GM04504 (cell line): ENCODE results near the gene HAPSTR1.

Experiments used
- DNase-seq: peaks from one replicate; pipeline ENCODE4 v3.0.0-alpha.2; 2012; ENCODE audit warnings: low read depth

The HAPSTR1 gene

GRCh38 chr16:9123401-9123800, 32.0 kb downstream of the HAPSTR1 start:
- DNase-seq = no peak

DNA sequence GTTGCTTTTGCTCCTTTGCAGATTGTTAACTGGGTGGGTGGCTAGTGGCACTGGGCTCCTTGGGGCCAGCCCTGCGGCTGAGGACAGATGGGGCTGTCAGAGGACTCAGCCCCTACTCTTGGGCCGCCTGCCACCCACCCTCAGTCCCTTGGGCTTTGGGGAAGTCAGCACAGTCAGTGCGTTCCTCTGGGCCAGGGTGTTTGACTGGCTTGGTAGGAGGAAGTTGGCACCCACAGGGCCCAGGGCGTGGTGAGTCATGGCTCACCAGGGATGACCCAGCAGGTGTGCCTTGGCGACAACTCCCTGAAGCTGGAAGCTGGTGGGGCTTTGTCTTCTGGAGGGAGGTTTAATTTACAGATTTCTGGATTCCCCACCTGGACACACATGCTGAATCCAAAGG, 32.4 kb downstream of the HAPSTR1 start:
- DNase-seq = no peak

GRCh38 chr16:9124444-9124843, 33.0 kb downstream of the HAPSTR1 start:
- DNase-seq = no peak

DNA sequence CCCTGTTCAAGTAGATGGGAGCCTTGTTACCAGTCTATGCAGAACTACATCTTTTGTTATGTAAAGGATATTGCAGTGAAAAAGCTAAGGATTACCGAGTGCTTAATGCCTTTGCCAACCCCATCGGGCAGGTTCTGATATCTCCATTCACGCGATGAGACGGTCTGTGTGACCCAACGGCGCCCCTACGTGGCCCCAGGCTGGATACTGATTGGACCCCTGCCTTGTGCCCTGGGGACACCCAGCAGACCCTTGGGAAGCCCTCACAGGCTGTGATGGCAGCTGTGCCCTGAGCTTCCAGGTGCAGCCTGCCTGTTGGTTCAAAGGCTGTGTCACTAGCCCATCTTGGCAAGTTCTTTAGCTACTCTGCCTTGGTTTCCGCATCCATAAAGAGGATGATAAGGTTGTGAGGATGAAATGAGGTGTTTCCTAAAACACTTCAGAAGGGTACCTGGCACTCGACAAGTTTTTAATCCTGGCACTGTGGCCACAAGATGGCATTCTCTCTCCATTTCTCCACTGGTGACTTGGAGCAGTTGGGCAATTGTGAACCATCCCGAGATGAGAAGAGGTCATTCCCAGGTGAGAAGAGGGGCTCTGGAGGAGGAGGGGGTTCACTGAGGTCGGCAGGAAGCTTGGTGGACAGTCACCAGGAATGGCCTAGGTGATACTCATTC, 33.6 kb downstream of the HAPSTR1 start:
- DNase-seq = no peak

DNA sequence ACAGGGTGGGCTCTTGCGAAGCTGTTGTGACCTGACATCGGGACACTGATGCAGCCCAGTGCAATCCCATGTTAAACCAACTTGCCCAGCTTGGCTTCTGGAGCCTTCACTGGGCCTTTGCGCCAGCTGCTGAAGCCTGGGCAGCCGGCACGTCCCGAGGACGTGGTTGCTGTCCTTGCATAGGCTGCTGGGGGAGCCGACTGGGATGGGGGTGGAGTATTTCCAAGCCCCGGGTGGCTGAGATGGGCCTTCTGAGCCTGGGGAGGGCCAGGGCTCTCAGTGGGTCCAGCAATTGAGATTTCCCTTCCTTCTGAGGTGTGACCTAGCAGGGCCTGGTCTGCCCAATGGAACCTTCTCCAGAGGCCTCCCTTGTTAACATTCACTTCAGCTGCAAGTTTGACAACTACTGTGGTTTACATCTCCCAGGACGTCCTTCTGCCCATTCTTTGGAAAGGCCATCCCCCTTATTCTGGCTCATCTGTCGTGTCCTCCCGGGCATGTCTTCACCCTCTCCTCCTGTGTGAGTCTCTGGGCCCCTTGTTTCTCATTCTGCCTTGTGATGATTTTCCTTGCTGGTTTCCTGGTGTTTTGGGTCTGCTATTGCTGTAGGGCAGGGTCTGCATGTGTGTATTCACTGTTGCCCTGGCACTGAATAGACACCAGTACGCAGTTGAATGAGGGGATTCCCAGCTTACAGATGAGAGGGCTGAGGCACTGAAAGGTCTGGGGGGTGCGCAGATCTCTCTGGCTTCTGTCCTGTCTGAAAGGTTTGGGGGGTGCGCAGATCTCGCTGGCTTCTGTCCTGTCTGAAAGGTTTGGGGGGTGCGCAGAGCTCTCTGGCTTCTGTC, 34.4 kb downstream of the HAPSTR1 start:
- DNase-seq = no peak

- no peak for DNase-seq
Observed at GRCh38 chr16:9126609-9127008, 35.2 kb downstream of the HAPSTR1 start.

DNA sequence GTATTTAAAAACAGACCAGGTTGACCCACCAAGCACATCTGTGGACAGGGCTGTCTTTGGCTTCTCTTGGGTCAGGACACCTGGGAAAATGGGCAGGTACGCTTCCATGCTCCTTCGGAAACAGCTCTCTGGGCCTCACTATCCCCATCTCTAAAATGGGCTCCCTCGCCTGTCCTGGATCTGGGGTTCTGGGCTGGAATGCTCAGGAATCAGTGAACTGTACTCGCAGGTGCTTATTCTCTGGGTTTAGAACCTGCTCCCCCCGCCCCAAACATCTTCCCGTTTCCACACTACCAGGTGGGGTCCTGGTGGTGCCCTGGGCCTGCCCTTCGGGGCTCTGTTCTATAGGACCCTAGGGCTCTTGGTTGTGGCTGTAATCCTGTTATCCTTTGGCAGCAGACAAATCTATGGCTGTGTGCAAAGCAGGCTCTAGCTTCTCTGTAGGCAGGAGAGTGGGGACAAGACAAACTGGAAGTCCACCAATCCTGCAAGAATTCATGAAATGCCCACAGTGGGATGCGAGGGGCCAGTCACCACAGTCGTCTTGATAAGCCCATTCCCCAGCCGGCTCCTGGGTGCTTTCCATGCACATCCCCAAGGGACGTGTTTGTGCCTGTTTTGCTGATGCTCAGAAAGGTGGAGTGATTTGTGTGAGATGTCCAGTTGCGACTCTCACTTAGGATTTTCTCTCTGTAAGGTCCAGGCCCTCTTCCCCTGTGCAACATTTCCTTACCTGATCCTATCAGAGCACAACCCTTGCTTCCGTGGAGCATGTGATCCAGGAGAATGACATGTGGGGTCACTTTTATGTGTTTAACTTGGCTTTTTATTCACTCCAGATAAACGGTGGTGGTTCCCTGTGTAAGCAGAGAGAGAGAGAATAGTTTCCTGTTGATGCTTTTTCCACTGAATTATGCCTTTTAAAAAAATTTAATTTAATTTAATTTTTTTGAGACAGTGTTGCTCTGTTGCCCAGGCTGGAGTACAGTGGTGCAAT, 37.2 kb downstream of the HAPSTR1 start:
- no peak for DNase-seq

DNA sequence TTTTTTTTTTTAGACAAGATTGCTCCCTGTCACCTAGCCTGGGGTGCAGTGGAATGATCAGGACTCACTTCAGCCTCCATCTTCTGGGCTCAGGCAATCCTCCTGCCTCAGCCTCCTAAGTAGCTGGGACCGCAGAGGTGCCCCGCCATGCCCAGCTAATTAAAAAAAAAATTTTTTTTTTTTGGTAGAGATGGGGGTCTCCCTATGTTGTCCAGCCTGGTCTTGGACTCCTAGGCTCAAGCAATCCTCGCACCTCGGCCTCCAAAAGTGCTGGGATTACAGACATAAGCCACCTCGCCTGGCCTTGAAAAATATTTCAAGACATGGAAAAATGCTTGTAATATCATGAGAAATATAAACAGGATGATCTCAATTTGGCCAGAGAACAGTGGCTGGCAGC, 42.9 kb downstream of the HAPSTR1 start:
- DNase-seq = no peak

DNA sequence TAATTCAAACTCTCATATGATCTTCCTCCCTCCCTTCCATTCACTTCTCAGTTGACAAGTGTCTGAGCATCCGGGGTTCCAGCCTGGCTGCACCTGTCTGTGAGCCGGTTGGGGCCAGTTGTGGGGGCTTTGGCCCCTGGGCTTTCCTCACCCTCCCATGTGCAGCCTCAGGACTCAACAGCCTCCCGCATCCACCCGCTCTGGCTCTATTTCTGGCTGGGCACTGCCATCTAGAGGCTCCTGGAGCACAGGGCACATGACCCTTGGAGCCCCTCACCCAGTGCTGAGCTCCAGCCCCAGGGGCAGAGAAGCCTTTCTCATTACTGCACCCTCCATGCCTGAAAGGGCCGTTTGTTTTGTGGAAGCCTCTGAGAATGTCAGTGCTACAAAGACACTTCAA, 43.3 kb downstream of the HAPSTR1 start:
- no peak for DNase-seq

GRCh38 chr16:9135797-9136196, 44.4 kb downstream of the HAPSTR1 start:
- no peak for DNase-seq

DNA sequence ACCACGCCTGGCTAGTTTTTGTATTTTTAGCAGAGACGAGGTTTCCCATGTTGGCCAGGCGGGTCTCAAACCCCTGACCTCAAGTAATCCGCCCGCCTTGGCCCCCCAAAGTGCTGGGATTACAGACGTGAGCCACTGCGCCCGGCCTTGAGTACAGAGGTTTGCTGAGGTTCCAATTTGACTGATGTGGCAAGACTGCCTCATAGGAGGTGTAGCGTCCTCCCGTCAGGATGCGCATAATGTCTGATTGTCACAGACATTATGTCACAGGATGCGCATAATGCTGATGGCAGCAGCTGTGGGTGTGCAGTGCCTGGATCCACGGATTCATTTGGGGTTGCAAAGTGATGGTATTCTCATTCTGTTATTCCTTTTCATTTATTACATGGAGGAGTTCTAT, 45.2 kb downstream of the HAPSTR1 start:
- no peak for DNase-seq

- no peak for DNase-seq
Observed at GRCh38 chr16:9138021-9138680, 46.7 kb downstream of the HAPSTR1 start.

DNA sequence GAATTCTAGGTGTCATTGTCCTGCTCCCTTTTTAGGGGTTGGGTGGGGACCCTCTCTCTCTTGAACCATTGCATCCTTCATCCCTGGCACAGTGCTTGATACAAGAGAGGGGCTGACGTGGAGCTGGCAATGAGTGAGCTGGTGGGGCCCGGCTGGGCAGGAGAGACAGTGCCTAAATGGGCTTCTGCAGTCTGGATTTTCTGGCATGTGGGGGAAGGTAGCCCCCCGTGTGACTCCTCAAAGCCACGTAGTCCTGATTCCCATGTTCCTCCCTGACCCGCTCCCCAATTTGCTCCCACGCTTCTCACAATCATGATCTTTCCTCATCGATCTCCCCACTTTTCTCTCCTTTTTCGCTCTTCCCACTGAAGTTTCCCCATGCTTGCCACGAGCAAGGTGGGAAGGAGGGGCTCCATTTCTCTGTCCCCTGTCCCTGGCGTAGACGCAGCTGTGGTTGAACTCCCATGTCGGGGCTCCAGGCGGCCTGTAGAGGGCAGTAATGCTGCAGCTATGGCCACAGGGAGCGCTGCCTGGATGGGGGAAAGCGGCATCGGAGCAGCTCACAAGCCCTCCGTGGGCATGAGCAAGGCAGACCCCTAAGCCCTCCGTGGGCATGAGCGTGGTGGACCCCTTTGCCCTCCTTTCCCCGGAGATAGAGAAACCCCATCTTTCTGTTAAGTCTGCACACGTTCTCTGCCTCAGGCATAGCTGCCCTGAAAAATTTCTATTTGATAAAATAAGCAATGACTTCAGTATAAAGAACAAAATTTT, 47.5 kb downstream of the HAPSTR1 start:
- no peak for DNase-seq

- no peak for DNase-seq
Observed at GRCh38 chr16:9139965-9140364, 48.5 kb downstream of the HAPSTR1 start.
